HL-60/S4 (cell line): ENCODE results near the gene PPIL6.

Source experiments
- in situ Hi-C: fragments of 300-500 bp; cut with MboI; formaldehyde crosslinking; loops from 2 replicates; pipeline ENCODE4 v1.14.3; 2022; ENCODE audit warnings: low sequenced_read_pairs

The PPIL6 gene

GRCh38 chr6:109440331-109441068 is at the start of gene PPIL6, which contains the start of gene SMPD2:
Gene PPIL6, minus strand, starts transcription at chr6:109440628. Its CDS starts 38 bp downstream, at chr6:109440590.
Gene SMPD2, plus strand, starts transcription at chr6:109440724. Its CDS starts 398 bp downstream, at chr6:109441122.
- in situ Hi-C loops: no loop called here

- in situ Hi-C loops: no loop called here
Observed at GRCh38 chr6:109488001-109488400, 47.6 kb upstream of the PPIL6 start.

GRCh38 chr6:109486068-109486467 is 45.6 kb upstream of the PPIL6 start:
- in situ Hi-C loops: no loop called here

- in situ Hi-C loops: no loop called here
Observed at GRCh38 chr6:109485266-109485935, 45.0 kb upstream of the PPIL6 start.

GRCh38 chr6:109484122-109484521 is 43.7 kb upstream of the PPIL6 start:
- in situ Hi-C loops: no loop called here

GRCh38 chr6:109483735-109484057 is 43.3 kb upstream of the PPIL6 start:
- in situ Hi-C loops: no loop called here

- in situ Hi-C loops: no loop called here
Observed at GRCh38 chr6:109482905-109483734, 42.7 kb upstream of the PPIL6 start, which contains the start of gene ZBTB24. Gene ZBTB24, minus strand, starts transcription at chr6:109483219. Its CDS starts 1,193 bp downstream, at chr6:109482026.

GRCh38 chr6:109480993-109481480 is 40.6 kb upstream of the PPIL6 start:
- in situ Hi-C loops: no loop called here

- in situ Hi-C loops: no loop called here
Observed at GRCh38 chr6:109478841-109479624, 38.6 kb upstream of the PPIL6 start.

GRCh38 chr6:109478222-109478805 is 37.9 kb upstream of the PPIL6 start:
- in situ Hi-C loops: no loop called here

- in situ Hi-C loops: no loop called here
Observed at GRCh38 chr6:109477725-109478124, 37.3 kb upstream of the PPIL6 start.

GRCh38 chr6:109477184-109477583 is 36.8 kb upstream of the PPIL6 start:
- in situ Hi-C loops: no loop called here

- in situ Hi-C loops: no loop called here
Observed at GRCh38 chr6:109475625-109476024, 35.2 kb upstream of the PPIL6 start.

GRCh38 chr6:109474995-109475394 is 34.6 kb upstream of the PPIL6 start:
- in situ Hi-C loops: no loop called here

GRCh38 chr6:109473120-109473519 is 32.7 kb upstream of the PPIL6 start:
- in situ Hi-C loops: no loop called here

GRCh38 chr6:109472132-109472995 is 31.9 kb upstream of the PPIL6 start:
- in situ Hi-C loops: no loop called here

- in situ Hi-C loops: no loop called here
Observed at GRCh38 chr6:109471105-109471810, 30.8 kb upstream of the PPIL6 start.

- in situ Hi-C loops: no loop called here
Observed at GRCh38 chr6:109469591-109470189, 29.3 kb upstream of the PPIL6 start.
